ENCODE data around the gene TMEM14A.
"Not testable (repeated sequence)": the region's sequence is repeated elsewhere in the genome, so short reads cannot be mapped to it uniquely, and the experiment has no call there.

TMEM14A gene

DNA sequence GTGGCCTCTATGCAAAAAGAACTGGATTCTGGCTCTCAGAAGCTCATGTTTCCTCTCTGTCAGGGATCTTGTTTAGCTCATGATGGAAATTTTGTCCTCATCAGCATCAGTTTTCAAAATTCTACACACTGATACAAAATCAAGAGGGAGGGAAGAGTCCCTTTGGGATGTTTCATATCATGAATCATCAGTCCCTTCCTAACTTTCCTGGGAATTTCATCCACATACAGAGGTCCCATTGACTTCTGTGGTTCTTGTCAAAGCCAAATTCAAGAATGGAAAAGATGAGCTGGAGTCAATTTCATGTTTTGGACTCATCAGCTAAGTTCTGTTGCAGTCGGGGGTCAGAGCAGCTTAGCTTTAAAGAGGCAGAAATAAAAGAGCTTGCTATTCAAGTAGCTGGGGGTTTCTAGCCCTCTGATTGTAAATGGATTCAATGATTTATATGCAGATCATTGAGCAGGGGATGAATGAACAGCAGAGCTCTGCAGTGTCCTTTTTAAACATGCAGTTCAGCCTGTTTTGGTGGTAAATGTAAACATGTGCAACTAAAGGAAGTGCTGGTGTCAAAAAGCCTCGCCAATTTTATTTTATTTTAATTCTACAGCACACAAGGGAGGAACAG lies 21.3 kb upstream of the TMEM14A start:
- peaks cover 42% of the 10 kb centered on the region for H3K4me1 Mint-ChIP-seq
- TF ChIP-seq, protein P1, sequence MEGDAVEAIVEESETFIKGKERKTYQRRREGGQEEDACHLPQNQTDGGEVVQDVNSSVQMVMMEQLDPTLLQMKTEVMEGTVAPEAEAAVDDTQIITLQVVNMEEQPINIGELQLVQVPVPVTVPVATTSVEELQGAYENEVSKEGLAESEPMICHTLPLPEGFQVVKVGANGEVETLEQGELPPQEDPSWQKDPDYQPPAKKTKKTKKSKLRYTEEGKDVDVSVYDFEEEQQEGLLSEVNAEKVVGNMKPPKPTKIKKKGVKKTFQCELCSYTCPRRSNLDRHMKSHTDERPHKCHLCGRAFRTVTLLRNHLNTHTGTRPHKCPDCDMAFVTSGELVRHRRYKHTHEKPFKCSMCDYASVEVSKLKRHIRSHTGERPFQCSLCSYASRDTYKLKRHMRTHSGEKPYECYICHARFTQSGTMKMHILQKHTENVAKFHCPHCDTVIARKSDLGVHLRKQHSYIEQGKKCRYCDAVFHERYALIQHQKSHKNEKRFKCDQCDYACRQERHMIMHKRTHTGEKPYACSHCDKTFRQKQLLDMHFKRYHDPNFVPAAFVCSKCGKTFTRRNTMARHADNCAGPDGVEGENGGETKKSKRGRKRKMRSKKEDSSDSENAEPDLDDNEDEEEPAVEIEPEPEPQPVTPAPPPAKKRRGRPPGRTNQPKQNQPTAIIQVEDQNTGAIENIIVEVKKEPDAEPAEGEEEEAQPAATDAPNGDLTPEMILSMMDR (IDR thresholded peaks at IDR 0.05) = no peak
- DNase-seq = no peak
- H3K9me3 Mint-ChIP-seq = peaks cover 14% of the 10 kb centered on the region
- H3K27me3 Mint-ChIP-seq (ENCODE audit: low read depth, poor library complexity) = peaks cover 8% of the 10 kb centered on the region
- no peaks in the 10 kb centered on the region for H3K36me3 Mint-ChIP-seq (ENCODE audit: low read depth)
- H3K27ac Mint-ChIP-seq = no peak overlapping the region
- H3K4me3 Mint-ChIP-seq = no peak overlapping the region

DNA sequence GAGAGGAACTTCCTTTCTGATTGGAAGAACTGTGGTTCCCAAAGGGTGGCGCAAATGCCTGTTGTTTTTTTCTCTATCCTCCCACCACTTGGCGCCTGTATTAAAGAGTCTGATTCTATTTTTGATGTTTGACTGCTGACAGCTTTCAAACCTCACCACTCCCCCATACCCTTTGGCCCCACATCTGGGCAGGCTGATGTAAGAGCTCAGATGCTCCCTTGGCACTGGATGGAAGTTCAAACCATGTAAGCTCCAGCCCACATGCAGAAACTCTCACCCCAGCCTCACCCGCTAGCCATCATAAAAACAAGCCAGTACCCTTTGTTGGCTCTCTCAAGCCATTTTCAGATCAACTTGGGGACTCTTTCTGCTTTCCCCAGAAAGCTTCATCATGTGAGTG lies 20.0 kb upstream of the TMEM14A start:
- TF ChIP-seq, protein P1 (IDR thresholded peaks at IDR 0.05) = no peak
- Mint-ChIP-seq H3K4me1 (peaks cover 42% of the 10 kb centered on the region), H3K9me3 (peaks cover 11% of the 10 kb centered on the region), H3K36me3 (ENCODE audit: low read depth) (no peaks in the 10 kb centered on the region), H3K4me3 (no peak overlapping the region), H3K27me3 (ENCODE audit: low read depth, poor library complexity) (peaks cover 4% of the 10 kb centered on the region), H3K27ac (no peak overlapping the region)
- DNase-seq = no peak

DNA sequence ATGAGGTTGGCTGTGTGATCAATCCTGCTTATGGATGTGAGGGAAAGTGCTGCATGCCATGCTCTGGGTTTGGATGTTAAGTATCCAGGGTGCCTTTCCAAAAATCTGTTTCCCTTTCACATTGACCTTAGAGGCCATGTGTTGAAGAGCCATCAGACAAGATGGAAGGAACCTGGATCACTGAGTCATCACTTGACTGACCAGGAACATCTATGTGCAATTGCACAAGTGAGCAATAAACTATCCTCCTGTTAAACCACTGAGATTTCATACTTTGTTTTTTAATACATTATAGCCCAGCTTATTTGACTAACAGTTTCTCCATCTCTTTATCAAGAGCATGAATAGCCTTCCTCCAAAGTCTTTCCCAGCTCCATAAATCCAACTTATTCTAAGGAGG lies 17.8 kb upstream of the TMEM14A start:
- peaks cover 26% of the 10 kb centered on the region for H3K9me3 Mint-ChIP-seq
- peaks cover 31% of the 10 kb centered on the region for H3K4me1 Mint-ChIP-seq
- TF ChIP-seq, protein P1 (IDR thresholded peaks at IDR 0.05) = no peak
- H3K36me3 Mint-ChIP-seq (ENCODE audit: low read depth) = peaks cover 10% of the 10 kb centered on the region
- H3K4me3 Mint-ChIP-seq = no peak overlapping the region
- H3K27ac Mint-ChIP-seq = no peak overlapping the region
- no peak for DNase-seq
- peaks cover 4% of the 10 kb centered on the region for H3K27me3 Mint-ChIP-seq (ENCODE audit: low read depth, poor library complexity)

DNA sequence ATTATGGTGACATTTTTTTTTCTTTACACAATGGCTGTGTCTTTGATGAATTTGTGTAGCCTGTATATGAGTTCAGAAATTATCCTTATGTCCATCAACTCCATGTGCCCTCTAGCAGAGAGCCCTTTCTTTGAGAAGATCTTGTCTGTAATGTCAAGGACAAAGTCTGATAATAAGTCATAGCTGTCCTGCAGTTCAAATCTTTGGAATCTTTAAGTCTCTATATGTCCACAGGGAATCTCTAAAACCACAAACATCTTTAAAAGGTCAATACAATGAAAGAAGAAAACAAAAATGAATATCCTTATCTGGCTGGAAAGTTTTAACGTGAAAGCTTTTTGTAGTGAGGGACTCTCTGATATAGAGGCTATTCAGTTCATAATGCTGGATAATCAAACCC lies 16.9 kb upstream of the TMEM14A start:
- no peak for DNase-seq
- Mint-ChIP-seq H3K27ac (no peak overlapping the region), H3K4me3 (no peak overlapping the region), H3K27me3 (ENCODE audit: low read depth, poor library complexity) (peaks cover 4% of the 10 kb centered on the region), H3K4me1 (peaks cover 22% of the 10 kb centered on the region), H3K36me3 (ENCODE audit: low read depth) (peaks cover 10% of the 10 kb centered on the region), H3K9me3 (peaks cover 26% of the 10 kb centered on the region)
- TF ChIP-seq, protein P1 (IDR thresholded peaks at IDR 0.05) = no peak

DNA sequence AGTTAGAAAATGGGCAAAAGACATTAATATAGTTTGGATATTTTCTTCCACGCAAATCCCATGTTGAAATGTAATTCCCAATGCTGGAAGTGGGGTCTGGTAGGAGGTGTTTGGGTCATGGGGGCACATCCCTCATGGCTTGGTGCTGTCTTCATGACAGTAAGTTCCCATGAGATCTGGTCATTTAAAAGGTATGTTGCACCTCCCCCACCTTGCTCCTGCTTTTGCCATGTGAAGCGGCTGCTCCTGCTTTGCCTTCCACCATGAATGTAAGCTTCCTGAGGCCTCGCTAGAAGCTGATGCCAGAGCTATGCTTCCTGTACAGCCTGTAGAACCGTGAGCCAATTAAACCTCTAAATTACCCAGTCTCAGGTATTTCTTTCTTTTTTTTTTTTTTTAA lies 16.3 kb upstream of the TMEM14A start:
- peaks cover 10% of the 10 kb centered on the region for H3K36me3 Mint-ChIP-seq (ENCODE audit: low read depth)
- no peak overlapping the region for H3K4me3 Mint-ChIP-seq
- peaks cover 4% of the 10 kb centered on the region for H3K27me3 Mint-ChIP-seq (ENCODE audit: low read depth, poor library complexity)
- no peak for DNase-seq
- H3K9me3 Mint-ChIP-seq = peaks cover 26% of the 10 kb centered on the region
- no peak overlapping the region for H3K27ac Mint-ChIP-seq
- TF ChIP-seq, protein P1 (IDR thresholded peaks at IDR 0.05) = no peak
- H3K4me1 Mint-ChIP-seq = peaks cover 17% of the 10 kb centered on the region

DNA sequence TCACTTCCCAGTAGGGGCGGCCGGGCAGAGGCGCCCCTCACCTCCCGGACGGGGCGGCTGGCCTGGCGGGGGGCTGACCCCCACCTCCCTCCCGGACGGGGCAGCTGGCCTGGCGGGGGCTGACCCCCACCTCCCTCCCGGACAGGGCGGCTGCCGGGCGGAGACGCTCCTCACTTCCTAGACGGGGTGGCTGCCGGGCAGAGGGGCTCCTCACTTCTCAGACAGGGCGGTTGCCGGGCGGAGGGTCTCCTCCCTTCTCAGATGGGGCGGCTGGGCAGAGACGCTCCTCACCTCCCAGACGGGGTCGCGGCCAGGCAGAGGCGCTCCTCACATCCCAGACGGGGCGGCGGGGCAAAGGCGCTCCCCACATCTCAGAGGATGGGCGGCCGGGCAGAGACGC lies 15.0 kb upstream of the TMEM14A start:
- not testable (repeated sequence) for H3K27me3 Mint-ChIP-seq (ENCODE audit: low read depth, poor library complexity); H3K27ac Mint-ChIP-seq; H3K4me1 Mint-ChIP-seq; H3K4me3 Mint-ChIP-seq; DNase-seq; H3K36me3 Mint-ChIP-seq (ENCODE audit: low read depth)
- peaks cover 26% of the 10 kb centered on the region for H3K9me3 Mint-ChIP-seq

All from nephron progenitor cell (in vitro differentiated cells).